BLaER1 treated with 17β-estradiol and CSF1 and Interleukin-3, amounts not matched to agents 10 nM and 100 nM (cell line): Measurements from ENCODE around the gene INS.

Experiments used
- H3K27ac ChIP-seq, 11 experiments: shearing (Covaris generic); formaldehyde crosslinking; 2 replicates each; pipeline ENCODE4 v1.8.1; 2022
- H3K27me3 ChIP-seq, 11 experiments: shearing (Covaris generic); formaldehyde crosslinking; 2 replicates each; pipeline ENCODE4 v1.8.1; 2022
- H3K36me3 ChIP-seq, 11 experiments: shearing (Covaris generic); formaldehyde crosslinking; 2 replicates each; pipeline ENCODE4 v1.8.1; 2022
- H3K4me1 ChIP-seq, 10 experiments: shearing (Covaris generic); formaldehyde crosslinking; 2 replicates each; pipeline ENCODE4 v1.8.1; 2022
- H3K4me2 ChIP-seq, 11 experiments: shearing (Covaris generic); formaldehyde crosslinking; 2 replicates each; pipeline ENCODE4 v1.8.1; 2022
- H3K4me3 ChIP-seq, 10 experiments: shearing (Covaris generic); formaldehyde crosslinking; 2 replicates each; pipeline ENCODE4 v1.8.1; 2022
- H3K9ac ChIP-seq, 11 experiments: shearing (Covaris generic); formaldehyde crosslinking; 2 replicates each; pipeline ENCODE4 v1.8.1; 2022
- H3K9me3 ChIP-seq, 11 experiments: shearing (Covaris generic); formaldehyde crosslinking; replicated peaks in 1 of 11; 2 replicates each; pipeline ENCODE4 v1.8.1; 2022
- H4K20me1 ChIP-seq, 11 experiments: shearing (Covaris generic); formaldehyde crosslinking; 2 replicates each; pipeline ENCODE4 v1.8.1; 2022
- Cebpa-rat ChIP-seq, 11 experiments: shearing (Covaris generic); IDR thresholded peaks; 2 replicates each; pipeline ENCODE4 v1.8.1; 2022

Gene INS

GRCh38 chr11:2200957-2201519 is 40.0 kb upstream of the INS start:
- Histone ChIP-seq H4K20me1 (peaks cover 0 to 9% (median 0%) of the 10 kb centered on the region in 11 experiments; a peak in 3 of 22 replicates), H3K4me1 (peaks cover 19 to 52% (median 44%) of the 10 kb centered on the region in 10 experiments; a peak in 19 of 20 replicates), H3K36me3 (no peaks in the 10 kb centered on the region), H3K4me2 (no peak overlapping the region), H3K27ac (no peak overlapping the region), H3K9ac (no peak overlapping the region), H3K9me3 (peaks cover 0 to 14% (median 0%) of the 10 kb centered on the region in 11 experiments; a peak in 2 of 22 replicates), H3K4me3 (no peak overlapping the region), H3K27me3 (peaks cover 0 to 10% (median 8%) of the 10 kb centered on the region in 11 experiments; a peak in 14 of 22 replicates)
- no peak for TF ChIP-seq Cebpa-rat (IDR thresholded peaks at IDR 0.05)

DNA sequence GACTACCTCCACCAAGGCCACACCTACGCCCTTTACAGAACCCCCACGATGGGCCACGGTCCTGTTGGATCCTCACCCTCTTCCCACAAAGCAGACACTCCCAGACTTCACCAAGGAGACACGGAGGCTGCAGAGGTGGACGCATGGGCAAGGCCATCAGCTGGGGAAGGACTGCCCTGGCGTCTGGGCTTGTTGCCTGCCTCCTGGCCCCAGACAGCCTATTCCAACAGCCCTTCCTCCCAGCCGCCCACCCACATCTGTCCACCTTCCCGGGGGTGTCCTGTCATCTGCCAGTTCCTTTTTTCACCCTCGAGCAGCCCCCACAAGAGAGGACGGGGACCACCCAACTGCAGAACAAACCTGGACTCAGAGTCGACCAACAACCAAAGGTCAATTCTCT is 39.5 kb upstream of the INS start:
- H3K4me1 ChIP-seq, result peaks cover 19 to 52% (median 44%) of the 10 kb centered on the region in 10 experiments; a peak in 19 of 20 replicates
- no peaks in the 10 kb centered on the region for H3K36me3 ChIP-seq
- H3K27me3 ChIP-seq, result peaks cover 0 to 13% (median 12%) of the 10 kb centered on the region in 11 experiments; a peak in 14 of 22 replicates
- H4K20me1 ChIP-seq, result peaks cover 0 to 9% (median 0%) of the 10 kb centered on the region in 11 experiments; a peak in 3 of 22 replicates
- H3K4me2 ChIP-seq, result no peak overlapping the region
- H3K9ac ChIP-seq, result no peak overlapping the region
- no peak overlapping the region for H3K4me3 ChIP-seq
- peaks cover 0 to 14% (median 0%) of the 10 kb centered on the region in 11 experiments; a peak in 2 of 22 replicates for H3K9me3 ChIP-seq
- no peak overlapping the region for H3K27ac ChIP-seq
- TF ChIP-seq Cebpa-rat (IDR thresholded peaks at IDR 0.05), result no peak

GRCh38 chr11:2199466-2200341 is 38.7 kb upstream of the INS start:
- Histone ChIP-seq H3K27me3 (peaks cover 0 to 15% (median 12%) of the 10 kb centered on the region in 11 experiments; a peak in 14 of 22 replicates), H3K9me3 (peaks cover 0 to 14% (median 0%) of the 10 kb centered on the region in 11 experiments; a peak in 2 of 22 replicates), H3K36me3 (no peaks in the 10 kb centered on the region), H3K4me2 (peak overlapping the region in 10 of 11 experiments; percentile 4 to 72 (median 60); a peak in 16 of 22 replicates), H3K9ac (0 out of 22 replicates have a peak overlapping the region, but pooled peaks of 1 of the 11 experiments have one; percentile 4), H3K4me3 (no peak overlapping the region), H4K20me1 (peaks cover 0 to 9% (median 0%) of the 10 kb centered on the region in 11 experiments; a peak in 3 of 22 replicates), H3K4me1 (peaks cover 19 to 58% (median 48%) of the 10 kb centered on the region in 10 experiments; a peak in 19 of 20 replicates), H3K27ac (no peak overlapping the region)
- no peak for TF ChIP-seq Cebpa-rat (IDR thresholded peaks at IDR 0.05)

- peaks cover 0 to 9% (median 0%) of the 10 kb centered on the region in 11 experiments; a peak in 3 of 22 replicates for H4K20me1 ChIP-seq
- no peak for TF ChIP-seq Cebpa-rat (IDR thresholded peaks at IDR 0.05)
- H3K36me3 ChIP-seq, result no peaks in the 10 kb centered on the region
- peaks cover 0 to 14% (median 0%) of the 10 kb centered on the region in 11 experiments; a peak in 2 of 22 replicates for H3K9me3 ChIP-seq
- H3K9ac ChIP-seq, result peak overlapping the region in 2 of 11 experiments; percentile 4 to 21; a peak in 1 of 22 replicates
- peaks cover 19 to 60% (median 50%) of the 10 kb centered on the region in 10 experiments; a peak in 19 of 20 replicates for H3K4me1 ChIP-seq
- H3K27ac ChIP-seq, result no peak overlapping the region
- H3K4me2 ChIP-seq, result peak overlapping the region; percentile 4 to 72 (median 60); a peak in 20 of 22 replicates
- peaks cover 0 to 15% (median 12%) of the 10 kb centered on the region in 11 experiments; a peak in 14 of 22 replicates for H3K27me3 ChIP-seq
- no peak overlapping the region for H3K4me3 ChIP-seq
These were observed 37.8 kb upstream of the INS start for GRCh38 chr11:2198621-2199365.

- Histone ChIP-seq H3K27me3 (peaks cover 0 to 15% (median 12%) of the 10 kb centered on the region in 11 experiments; a peak in 14 of 22 replicates), H3K36me3 (no peaks in the 10 kb centered on the region), H3K9me3 (peaks cover 0 to 14% (median 0%) of the 10 kb centered on the region in 11 experiments; a peak in 2 of 22 replicates), H3K4me2 (peak overlapping the region; percentile 8 to 72 (median 60); a peak in 20 of 22 replicates), H3K9ac (peak overlapping the region in 1 of 11 experiments; percentile 25; a peak in 2 of 22 replicates), H3K4me3 (no peak overlapping the region), H3K27ac (no peak overlapping the region), H3K4me1 (peaks cover 19 to 52% (median 43%) of the 10 kb centered on the region in 10 experiments; a peak in 19 of 20 replicates), H4K20me1 (peaks cover 0 to 9% (median 0%) of the 10 kb centered on the region in 11 experiments; a peak in 3 of 22 replicates)
- TF ChIP-seq Cebpa-rat (IDR thresholded peaks at IDR 0.05), result no peak
These were observed 36.9 kb upstream of the INS start for GRCh38 chr11:2197771-2198520.

DNA sequence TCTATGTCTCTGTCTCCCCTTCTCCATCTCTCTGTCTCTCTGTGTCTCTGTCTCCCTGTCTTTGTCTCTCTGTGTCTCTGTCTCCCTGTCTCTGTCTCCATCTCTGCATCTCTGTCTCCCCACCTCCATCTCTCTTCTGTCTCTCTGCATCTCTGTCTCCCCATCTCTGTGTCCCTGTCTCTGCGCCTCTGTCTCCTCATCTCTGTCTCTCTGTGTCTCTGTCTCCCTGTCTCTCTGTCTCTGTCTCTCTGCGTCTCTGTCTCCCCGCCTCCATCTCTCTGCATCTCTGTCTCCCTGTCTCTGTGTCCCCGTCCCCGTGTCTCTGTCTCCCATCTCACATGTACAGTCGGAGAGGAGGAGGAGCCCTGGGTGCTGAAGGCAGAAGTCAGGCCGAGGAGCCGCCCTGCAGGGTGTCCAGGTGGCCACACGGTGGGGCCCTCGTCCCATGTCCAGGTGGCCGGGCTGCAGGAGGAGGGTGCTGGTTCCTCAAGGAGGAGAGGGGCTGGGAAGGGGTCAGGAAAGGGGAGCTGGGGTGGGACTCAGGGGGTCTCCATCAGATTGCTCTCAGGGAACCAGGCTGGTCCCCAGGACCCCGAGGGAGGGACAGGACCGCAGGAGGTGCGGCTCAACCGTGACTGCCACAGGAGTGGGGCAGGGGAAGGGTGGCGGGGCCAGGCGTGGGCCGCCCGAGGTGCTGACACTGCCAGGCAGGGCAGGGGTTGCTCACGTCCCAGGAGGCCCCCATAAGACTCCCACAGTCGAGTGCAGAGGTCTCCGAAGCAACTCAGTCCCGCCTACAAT is 36.2 kb upstream of the INS start:
- H3K9ac ChIP-seq, result peak overlapping the region in 1 of 11 experiments; percentile 25; a peak in 1 of 22 replicates
- H3K4me3 ChIP-seq, result no peak overlapping the region
- peaks cover 0 to 15% (median 12%) of the 10 kb centered on the region in 11 experiments; a peak in 14 of 22 replicates for H3K27me3 ChIP-seq
- peak overlapping the region; percentile 8 to 72 (median 60); a peak in 20 of 22 replicates for H3K4me2 ChIP-seq
- no peaks in the 10 kb centered on the region for H3K36me3 ChIP-seq
- H3K4me1 ChIP-seq, result peaks cover 21 to 48% (median 39%) of the 10 kb centered on the region in 10 experiments
- H3K9me3 ChIP-seq, result peaks cover 0 to 14% (median 0%) of the 10 kb centered on the region in 11 experiments; a peak in 2 of 22 replicates
- H4K20me1 ChIP-seq, result peaks cover 0 to 9% (median 0%) of the 10 kb centered on the region in 11 experiments; a peak in 3 of 22 replicates
- no peak for TF ChIP-seq Cebpa-rat (IDR thresholded peaks at IDR 0.05)
- H3K27ac ChIP-seq, result no peak overlapping the region

DNA sequence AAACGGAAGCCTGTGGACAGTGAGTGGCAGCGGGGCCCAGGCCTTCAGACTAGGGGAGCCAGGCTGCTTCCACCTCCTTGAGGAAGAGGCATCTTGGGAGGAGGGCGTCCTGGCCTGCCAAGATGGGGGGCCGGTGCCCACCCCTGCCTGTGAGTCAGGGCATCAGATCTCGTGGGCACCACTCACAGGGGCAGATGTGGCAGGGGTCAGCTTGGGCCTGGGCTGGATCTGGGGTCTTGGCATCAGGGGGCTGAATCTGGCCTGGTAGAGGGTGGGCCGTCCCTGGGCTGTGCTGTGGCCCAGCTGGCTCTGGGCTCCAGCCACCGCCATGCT is 34.7 kb upstream of the INS start:
- Histone ChIP-seq H3K4me2 (no peak overlapping the region), H3K36me3 (no peaks in the 10 kb centered on the region), H4K20me1 (peaks cover 0 to 9% (median 0%) of the 10 kb centered on the region in 11 experiments; a peak in 3 of 22 replicates), H3K9ac (0 out of 22 replicates have a peak overlapping the region, but pooled peaks of 1 of the 11 experiments have one; percentile 7), H3K27ac (no peak overlapping the region), H3K27me3 (peaks cover 0 to 15% (median 12%) of the 10 kb centered on the region in 11 experiments; a peak in 14 of 22 replicates), H3K4me1 (peaks cover 36 to 55% (median 48%) of the 10 kb centered on the region in 10 experiments), H3K4me3 (no peak overlapping the region), H3K9me3 (peaks cover 0 to 6% (median 0%) of the 10 kb centered on the region in 11 experiments; a peak in 2 of 22 replicates)
- TF ChIP-seq Cebpa-rat (IDR thresholded peaks at IDR 0.05), result no peak
